Lower leg skin (tissue), 3 donors: Measurements from ENCODE around the gene PPP2R5E.

Experiments
- POLR2A ChIP-seq, 2 donors: fragments of 450-650 bp; IDR thresholded peaks; one replicate each; pipeline ENCODE4 v1.6.1; 2016 to 2017; ENCODE audit warnings: antibody characterized with exemption in 2 of 2, mild to moderate bottlenecking in 1 of 2, moderate library complexity in 1 of 2
- TF ChIP-seq, protein P1 (sequence below), 3 donors: fragments of 450-650 bp; IDR thresholded peaks; one replicate each; pipeline ENCODE4 v1.5.1; 2016; ENCODE audit warnings: antibody characterized with exemption in 3 of 3, mild to moderate bottlenecking in 3 of 3, moderate library complexity in 2 of 3

DNA sequence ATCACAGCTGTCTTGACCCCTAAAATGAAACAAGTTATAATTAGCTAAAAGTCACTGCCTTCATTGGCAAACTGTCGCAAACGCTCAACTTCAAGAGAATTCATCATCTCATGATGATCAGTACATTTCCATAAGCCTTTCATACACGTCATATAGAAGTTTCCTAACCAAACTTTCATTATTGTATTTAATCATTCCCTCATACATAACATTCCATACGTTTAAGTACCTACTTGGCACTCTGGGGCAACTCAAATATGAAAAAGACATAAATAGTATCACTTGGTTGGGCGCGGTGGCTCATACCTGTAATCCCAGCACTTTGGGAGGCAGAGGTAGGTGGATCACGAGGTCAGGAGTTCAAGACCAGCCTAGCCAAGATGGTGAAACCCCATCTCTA lies 12.4 kb upstream of the PPP2R5E start:
- TF ChIP-seq, protein P1, sequence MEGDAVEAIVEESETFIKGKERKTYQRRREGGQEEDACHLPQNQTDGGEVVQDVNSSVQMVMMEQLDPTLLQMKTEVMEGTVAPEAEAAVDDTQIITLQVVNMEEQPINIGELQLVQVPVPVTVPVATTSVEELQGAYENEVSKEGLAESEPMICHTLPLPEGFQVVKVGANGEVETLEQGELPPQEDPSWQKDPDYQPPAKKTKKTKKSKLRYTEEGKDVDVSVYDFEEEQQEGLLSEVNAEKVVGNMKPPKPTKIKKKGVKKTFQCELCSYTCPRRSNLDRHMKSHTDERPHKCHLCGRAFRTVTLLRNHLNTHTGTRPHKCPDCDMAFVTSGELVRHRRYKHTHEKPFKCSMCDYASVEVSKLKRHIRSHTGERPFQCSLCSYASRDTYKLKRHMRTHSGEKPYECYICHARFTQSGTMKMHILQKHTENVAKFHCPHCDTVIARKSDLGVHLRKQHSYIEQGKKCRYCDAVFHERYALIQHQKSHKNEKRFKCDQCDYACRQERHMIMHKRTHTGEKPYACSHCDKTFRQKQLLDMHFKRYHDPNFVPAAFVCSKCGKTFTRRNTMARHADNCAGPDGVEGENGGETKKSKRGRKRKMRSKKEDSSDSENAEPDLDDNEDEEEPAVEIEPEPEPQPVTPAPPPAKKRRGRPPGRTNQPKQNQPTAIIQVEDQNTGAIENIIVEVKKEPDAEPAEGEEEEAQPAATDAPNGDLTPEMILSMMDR (IDR thresholded peaks at IDR 0.05) = no peak
- TF ChIP-seq POLR2A (IDR thresholded peaks at IDR 0.05) = no peak
